ENCODE results near the gene CACNA2D2. TPM values are rescaled to one million over a fixed set of nuclear protein-coding genes. Genes with fewer than 3 reads are reported as not detected.

Gene CACNA2D2
- total and polyA plus RNA-seq, 2 of the 13 experiments (the other 11 are each of a cell fraction or from before 2014, with no cell fraction given): not detected

GRCh38 chr3:50494126-50494525 lies 9.3 kb downstream of the CACNA2D2 start (continued):
- TF ChIP-seq RFXAP (CRISPR knock-in tag; IDR thresholded peaks at IDR 0.05; ENCODE audit: borderline replicate concordance) (no peak), MAFK (conservative IDR thresholded peaks at IDR 0.05 in 1 of 2, IDR thresholded peaks at IDR 0.05 in 1 of 2; ENCODE audit: low read length in 2 of 2) (no peak), GTF2F1 (IDR thresholded peaks at IDR 0.05; ENCODE audit: low read length) (no peak), ZNF543 (CRISPR knock-in tag; IDR thresholded peaks at IDR 0.05) (no peak)

- no TSS peak for BruUV-seq (replicated peaks)
- Histone ChIP-seq H3K36me3 (replicated peaks in 1 of 2; ENCODE audit: control insufficient read depth in 1 of 2, insufficient read depth in 2 of 2, low read length in 2 of 2) (no peaks in the 10 kb centered on the region), H3K79me2 (ENCODE audit: insufficient read depth, low read length) (no peaks in the 10 kb centered on the region), H2AFZ (ENCODE audit: low read length) (no peak overlapping the region), H3K4me1 (ENCODE audit: insufficient read depth, low read length) (no peaks in the 10 kb centered on the region), H3K9me3 (ENCODE audit: low read length) (no peaks in the 10 kb centered on the region), H3K27ac (ENCODE audit: extremely low read length, insufficient read depth, low read length) (no peak overlapping the region), H4K20me1 (ENCODE audit: insufficient read depth, low read length) (0 out of 2 replicates have a peak, but pooled peaks cover 3% of the 10 kb centered on the region), H3K27me3 (ENCODE audit: control insufficient read depth in 1 of 2, insufficient read depth in 2 of 2, low read length in 2 of 2) (peaks cover 7 to 54% of the 10 kb centered on the region in 2 experiments), H3K9ac (ENCODE audit: insufficient read depth, low read depth, low read length) (no peak overlapping the region), H3K4me3 (replicated peaks in 1 of 3; ENCODE audit: insufficient read depth in 1 of 3, low read depth in 2 of 3, low read length in 3 of 3) (no peak overlapping the region), H3K4me2 (ENCODE audit: low read depth, low read length) (no peak overlapping the region)
- no peak for ATAC-seq
- in situ Hi-C loops (cut with HindIII; ENCODE audit: extremely low pct_ligation_motif_present, low pct_unique_long_range_greater_than_20kb): no loop called here
- CTCF ChIA-PET (ENCODE audit: low intra/inter-chr PET ratio, low total read pairs): no interaction called here
- POLR2A ChIA-PET: no interaction called here
- no peak for TF ChIP-seq TIGD3 (CRISPR knock-in tag; IDR thresholded peaks at IDR 0.05; ENCODE audit: borderline replicate concordance)
- no peak for TF ChIP-seq MYPOP (CRISPR knock-in tag; IDR thresholded peaks at IDR 0.05)
- TF ChIP-seq HHEX (CRISPR knock-in tag; IDR thresholded peaks at IDR 0.05): no peak
- TF ChIP-seq FOXO1 (CRISPR knock-in tag; IDR thresholded peaks at IDR 0.05): no peak
- DNase-seq (ENCODE audit: low spot score): no peak
- intact Hi-C loops (cut with micrococcal nuclease; ENCODE audit: unreplicated experiment): no loop called here
- no peak for FAIRE-seq
- WGBS (ENCODE audit: low lambda C conversion rate): 20% methylated on average over 5 of the region's 11 CpGs
These were observed 9.8 kb downstream of the CACNA2D2 start for GRCh38 chr3:50493623-50494022.

Measured in HepG2 (cell line).